Stimulated activated CD4-positive, alpha-beta T cell treated with anti-CD3 and anti-CD28 coated beads, Interleukin-4, amount 100 ng/mL, for 4 hours (primary cell): ENCODE results near the gene PLAU.
"Not testable (repeated sequence)": the region's sequence is repeated elsewhere in the genome, so short reads cannot be mapped to it uniquely, and the experiment has no call there.

Experiments used
- DNase-seq, 2 experiments: peaks; one replicate each; pipeline ENCODE4 v3.0.0-alpha.2; 2020

The PLAU gene

DNA sequence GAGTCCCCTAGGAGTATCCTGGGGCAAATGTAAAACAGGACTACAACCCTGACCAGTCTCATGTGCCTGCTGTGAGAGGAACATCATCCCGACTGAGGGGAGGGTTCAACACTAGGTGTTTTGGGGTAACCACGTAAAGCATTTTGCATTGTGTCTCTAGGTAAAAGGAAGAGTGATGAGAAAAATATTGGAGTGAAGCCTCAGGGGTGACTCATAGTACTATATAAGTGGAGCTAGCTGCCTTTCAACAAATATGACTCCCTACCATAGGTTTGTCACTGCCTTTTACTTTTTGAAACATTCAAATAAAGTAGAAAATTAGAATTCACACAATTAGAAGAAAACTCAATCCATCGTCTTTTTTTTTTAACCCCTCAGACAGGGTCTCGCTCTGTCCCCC, 34.0 kb upstream of the PLAU start:
- DNase-seq = no peak

- DNase-seq = no peak
Measured at GRCh38 chr10:73877533-73878160, 33.3 kb upstream of the PLAU start.

- no peak for DNase-seq
Measured at GRCh38 chr10:73878365-73878764, 32.6 kb upstream of the PLAU start.

- DNase-seq = peak; percentile 91 to 93
Measured at GRCh38 chr10:73879296-73880173, 31.4 kb upstream of the PLAU start.

DNA sequence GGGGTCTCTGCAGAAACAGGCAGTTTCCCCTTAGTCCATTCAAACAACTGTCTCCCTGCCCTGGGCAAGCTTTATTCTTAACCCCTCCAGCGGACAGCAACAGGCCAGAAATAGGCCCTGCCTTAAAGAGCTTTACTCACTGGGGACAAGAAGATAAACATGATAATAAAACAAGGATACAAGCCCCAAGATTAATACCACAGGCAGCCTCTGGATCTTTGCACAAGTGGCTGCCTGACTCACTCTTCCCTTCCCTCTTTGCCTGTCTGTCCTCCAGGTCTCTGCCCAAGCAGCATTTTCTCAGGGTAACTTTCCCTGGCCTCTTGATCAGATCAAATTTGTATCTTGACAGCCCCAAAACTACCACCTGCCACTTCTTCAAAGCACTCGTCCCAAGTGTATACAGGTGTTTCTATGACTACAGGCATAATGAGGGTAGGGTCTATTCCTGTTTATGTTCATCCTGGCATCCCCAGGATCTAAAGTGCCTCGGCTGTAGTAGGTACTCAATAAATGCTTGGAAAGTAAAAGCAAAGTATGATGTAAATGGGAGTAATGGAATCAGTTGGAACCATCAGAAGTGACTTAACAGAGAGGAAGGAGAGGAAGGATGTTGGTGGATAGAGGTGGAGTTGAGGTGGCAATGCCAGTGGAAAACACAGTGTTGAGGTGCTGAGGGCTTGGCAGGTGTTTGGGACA, 29.6 kb upstream of the PLAU start:
- no peak for DNase-seq

- no peak for DNase-seq
Measured at GRCh38 chr10:73884017-73884416, 26.9 kb upstream of the PLAU start.

DNA sequence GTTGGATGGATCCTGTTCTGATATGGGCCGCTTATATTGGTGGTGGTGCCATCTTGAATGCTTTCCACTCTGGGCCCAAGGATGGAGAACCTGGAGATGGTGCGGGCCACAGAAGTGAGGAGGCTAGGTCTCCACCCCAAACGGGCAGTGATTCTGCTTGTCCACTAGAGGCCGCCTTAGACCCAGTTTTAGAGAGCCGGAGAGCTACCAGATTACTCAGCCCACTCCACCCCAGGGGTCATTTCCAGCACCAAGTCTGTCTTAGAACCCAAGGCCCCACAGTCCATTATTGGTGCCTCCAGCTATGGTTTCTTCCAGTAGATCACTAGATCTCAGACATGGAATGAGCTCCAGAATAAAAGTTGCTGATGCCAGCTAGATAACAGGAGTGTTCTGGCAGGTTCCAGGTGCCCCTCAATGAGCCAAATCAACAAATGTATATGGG, 24.8 kb upstream of the PLAU start:
- peak; percentile 53 to 59 for DNase-seq

DNA sequence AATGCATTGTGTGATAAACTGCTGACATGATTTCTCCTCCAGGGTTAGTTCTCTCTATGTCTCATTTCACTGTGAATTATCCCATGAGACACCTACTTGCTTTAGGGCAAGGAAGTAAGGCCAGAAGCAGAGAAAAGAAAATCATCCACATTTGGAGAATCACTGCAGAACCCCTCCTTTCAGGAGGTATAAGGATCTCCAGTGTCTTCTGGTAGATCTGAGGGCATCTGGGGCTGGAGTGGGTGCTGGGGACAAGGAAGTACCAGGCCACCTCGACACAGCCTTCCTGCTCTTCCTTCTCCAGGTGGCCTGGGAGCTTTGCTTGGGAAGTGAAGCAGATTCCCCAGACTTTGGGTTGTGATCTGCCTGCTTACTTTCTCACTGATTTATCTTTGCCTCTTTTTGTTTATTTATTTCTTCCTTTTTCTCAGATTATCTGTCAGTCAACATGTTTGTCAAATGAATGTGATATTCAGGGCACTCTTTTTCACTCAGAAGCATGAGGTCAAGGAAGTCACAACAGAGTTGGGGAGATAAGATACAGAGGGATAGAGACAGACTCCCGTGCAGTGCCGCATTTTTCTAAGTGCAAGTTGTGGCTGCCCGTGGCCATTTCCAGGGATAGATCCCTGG, 24.2 kb upstream of the PLAU start:
- no peak for DNase-seq

- no peak for DNase-seq
Measured at GRCh38 chr10:73887294-73888039, 23.5 kb upstream of the PLAU start.

GRCh38 chr10:73888514-73888913, 22.4 kb upstream of the PLAU start:
- no peak for DNase-seq

- DNase-seq = peak in 1 of 2 experiments; percentile 35
Measured at GRCh38 chr10:73889014-73889413, 21.9 kb upstream of the PLAU start.

GRCh38 chr10:73889416-73889815, 21.5 kb upstream of the PLAU start:
- DNase-seq = not testable (repeated sequence)

GRCh38 chr10:73890261-73890660, 20.7 kb upstream of the PLAU start:
- DNase-seq = no peak

DNA sequence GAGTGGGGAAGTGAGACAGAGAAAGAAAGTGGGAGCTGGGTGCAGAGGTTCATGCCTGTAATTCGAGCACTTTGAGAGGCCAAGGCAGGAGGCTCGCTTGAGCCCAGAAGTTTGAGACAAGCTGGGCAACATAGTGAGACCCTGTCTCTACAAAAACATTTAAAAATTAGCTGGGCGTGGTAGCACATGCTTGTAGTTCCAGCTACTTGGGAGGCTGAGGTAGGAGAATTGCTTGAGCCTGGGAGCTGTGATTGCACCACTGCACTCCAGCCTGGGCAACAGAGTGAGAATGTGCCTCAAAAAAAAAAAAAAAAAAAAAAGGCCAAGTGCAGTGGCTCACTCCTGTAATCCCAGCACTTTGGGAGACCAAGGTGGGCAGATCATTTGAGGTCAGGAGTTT, 20.1 kb upstream of the PLAU start:
- not testable (repeated sequence) for DNase-seq

GRCh38 chr10:73891540-73891939, 19.4 kb upstream of the PLAU start:
- no peak for DNase-seq

GRCh38 chr10:73892310-73893030, 18.5 kb upstream of the PLAU start:
- DNase-seq = no peak

DNA sequence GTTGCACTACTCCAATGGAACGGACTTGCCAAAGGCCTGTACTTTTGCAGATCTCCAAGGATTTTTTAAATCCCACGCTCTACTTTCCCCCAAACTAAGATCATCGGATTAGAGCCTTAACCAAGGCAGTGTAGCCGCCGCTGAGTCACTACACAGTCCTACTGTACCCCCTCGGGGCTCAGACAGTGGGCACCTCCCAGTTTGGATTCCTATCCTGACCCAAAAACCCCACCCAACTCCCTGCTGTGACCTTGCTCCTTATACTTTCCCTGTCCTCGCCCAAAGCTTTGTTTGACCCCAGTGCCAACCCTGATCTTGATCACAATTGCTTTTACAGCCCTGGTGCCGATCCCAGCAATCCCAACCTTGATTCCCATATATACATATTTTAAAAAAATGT, 17.5 kb upstream of the PLAU start:
- DNase-seq = no peak

GRCh38 chr10:73894245-73894971, 16.5 kb upstream of the PLAU start:
- no peak for DNase-seq

- DNase-seq = not testable (repeated sequence)
Measured at GRCh38 chr10:73895381-73895780, 15.6 kb upstream of the PLAU start.

GRCh38 chr10:73897693-73898092, 13.2 kb upstream of the PLAU start:
- DNase-seq = no peak
